Vagina (tissue), 2 donors: ENCODE results near the gene NOX1.

Source experiments
- CTCF ChIP-seq, 3 experiments: fragments of 450-650 bp in 2 of 3; fragments of 200-600 bp in 1 of 3; sonication (generic) in 1 of 3; IDR thresholded peaks; one replicate each; pipeline ENCODE4 v1.5.1; 2017 to 2019; ENCODE audit warnings: antibody characterized with exemption in 3 of 3, mild to moderate bottlenecking in 2 of 3, moderate library complexity in 2 of 3
- POLR2A ChIP-seq, 2 donors: fragments of 450-650 bp; IDR thresholded peaks; one replicate each; pipeline ENCODE4 v1.6.1; 2017; ENCODE audit warnings: antibody characterized with exemption in 2 of 2, mild to moderate bottlenecking in 2 of 2, moderate library complexity in 2 of 2

GRCh38 chrX:100804780-100805179 is 69.4 kb downstream of the NOX1 start:
- no peak for TF ChIP-seq POLR2A (IDR thresholded peaks at IDR 0.05)
- TF ChIP-seq CTCF (IDR thresholded peaks at IDR 0.05), result no peak
